GM23338 (cell line): ENCODE measurements around the gene HOXA11. TPM values are rescaled to one million over a fixed set of nuclear protein-coding genes. Genes with fewer than 3 reads are reported as not detected.
A peak's percentile ranks its signal among the peaks of the same experiment; 100 is the strongest.

Experiments
- ATAC-seq: fragments of 200-7000 bp; cut with Tn5 transposase; 3 replicates; pipeline ENCODE4 v1.9.1; 2020
- DNase-seq: peaks from one replicate; pipeline ENCODE4 v3.0.0-alpha.2; 2015; ENCODE audit warnings: low spot score
- H2AFZ ChIP-seq: fragments of 200-600 bp; sonication (generic); 2 replicates; pipeline ENCODE4 v1.8.0; 2016; ENCODE audit warnings: antibody characterized with exemption, mild to moderate bottlenecking, moderate library complexity
- H3F3A ChIP-seq: fragments of 200-600 bp; sonication (generic); replicated peaks from 2 replicates; pipeline ENCODE4 v1.8.0; 2017; ENCODE audit warnings: antibody characterized with exemption, mixed run types, low read depth
- H3K27ac ChIP-seq: fragments of 200-600 bp; sonication (generic); 2 replicates; pipeline ENCODE4 v1.6.1; 2016; ENCODE audit warnings: low read depth
- H3K27me3 ChIP-seq: fragments of 200-600 bp; sonication (generic); 2 replicates; pipeline ENCODE4 v1.8.0; 2016; ENCODE audit warnings: mild to moderate bottlenecking, mixed run types, moderate library complexity; ENCODE audit not compliant: insufficient read depth
- H3K36me3 ChIP-seq: fragments of 200-600 bp; sonication (generic); 2 replicates; pipeline ENCODE4 v1.8.0; 2016; ENCODE audit warnings: mild to moderate bottlenecking; ENCODE audit not compliant: insufficient read depth
- H3K4me1 ChIP-seq: fragments of 200-600 bp; sonication (generic); 2 replicates; pipeline ENCODE4 v1.8.0; 2016; ENCODE audit warnings: mild to moderate bottlenecking, moderate library complexity; ENCODE audit not compliant: insufficient read depth
- H3K4me2 ChIP-seq: fragments of 200-600 bp; sonication (generic); 2 replicates; pipeline ENCODE4 v1.7.1; 2017; ENCODE audit warnings: mixed run types
- H3K4me3 ChIP-seq: fragments of 200-600 bp; sonication (generic); 2 replicates; pipeline ENCODE4 v1.6.1; 2016; ENCODE audit warnings: mixed run types
- H3K79me2 ChIP-seq: fragments of 200-600 bp; sonication (generic); replicated peaks from 2 replicates; pipeline ENCODE4 v1.8.0; 2017; ENCODE audit warnings: mild to moderate bottlenecking; ENCODE audit not compliant: insufficient read depth
- H3K9me2 ChIP-seq: fragments of 200-600 bp; sonication (generic); 2 replicates; pipeline ENCODE4 v1.8.0; 2017; ENCODE audit not compliant: insufficient read depth
- H4K20me1 ChIP-seq: fragments of 200-600 bp; sonication (generic); replicated peaks from 2 replicates; pipeline ENCODE4 v1.8.0; 2017; ENCODE audit warnings: mild to moderate bottlenecking; ENCODE audit not compliant: insufficient read depth
- H3K27ac Mint-ChIP-seq: 2 replicates; pipeline ENCODE4 v1.8.0; 2020; ENCODE audit warnings: inconsistent platforms, mild to moderate bottlenecking, moderate library complexity, mixed read lengths
- H3K27me3 Mint-ChIP-seq: 3 replicates; pipeline ENCODE4 v1.8.0; 2022; ENCODE audit warnings: low read depth, mild to moderate bottlenecking, moderate library complexity, mixed read lengths, inconsistent platforms; ENCODE audit not compliant: insufficient read depth, poor library complexity
- H3K36me3 Mint-ChIP-seq: 3 replicates; pipeline ENCODE4 v1.8.0; 2021; ENCODE audit warnings: low read depth, mild to moderate bottlenecking, inconsistent platforms, moderate library complexity, mixed read lengths
- H3K4me1 Mint-ChIP-seq: 3 replicates; pipeline ENCODE4 v1.8.0; 2020; ENCODE audit warnings: mild to moderate bottlenecking, inconsistent platforms, mixed read lengths
- H3K4me3 Mint-ChIP-seq: 3 replicates; pipeline ENCODE4 v1.8.0; 2021; ENCODE audit warnings: moderate library complexity, mild to moderate bottlenecking, inconsistent platforms, mixed read lengths
- H3K9me3 Mint-ChIP-seq: 3 replicates; pipeline ENCODE4 v1.8.0; 2020; ENCODE audit warnings: moderate library complexity, mild to moderate bottlenecking, inconsistent platforms, mixed read lengths
- ETS1 ChIP-seq: IDR thresholded peaks from 2 replicates; pipeline ENCODE4 v1.6.1; 2016; ENCODE audit warnings: antibody characterized with exemption
- EZH2 ChIP-seq: fragments of 200-600 bp; sonication (generic); IDR thresholded peaks from one replicate; pipeline ENCODE4 v1.8.0; 2017; ENCODE audit warnings: antibody characterized with exemption, mild to moderate bottlenecking, low read depth; ENCODE audit not compliant: unreplicated experiment
- REST ChIP-seq: IDR thresholded peaks from one replicate; pipeline ENCODE4 v1.6.1; 2018; ENCODE audit warnings: antibody characterized with exemption; ENCODE audit not compliant: unreplicated experiment
- STAT1 ChIP-seq: IDR thresholded peaks from one replicate; pipeline ENCODE4 v1.6.1; 2016; ENCODE audit warnings: antibody characterized with exemption; ENCODE audit not compliant: unreplicated experiment
- polyA plus RNA-seq: library from polyadenylated mRNA; unstranded; fragments of >200 nt; fragmentation: Nextera tagmentation; extraction: Ambion mirVana; gene quantifications from 2 replicates; pipeline ENCODE4 v1.2.1, GENCODE V29; 2016
- total RNA-seq: library from RNA; depleted of rRNA; stranded (reverse); fragments of >200 nt; shearing (Covaris generic); gene quantifications from 2 replicates; pipeline ENCODE4 v1.2.3, GENCODE V29; 2014

The HOXA11 gene
- total and polyA plus RNA-seq, 2 experiments from 2014 or later = not detected

- TF ChIP-seq REST (no peak), EZH2 (no peak), ETS1 (no peak)
Measured at GRCh38 chr7:27215356-27215755, 30.3 kb upstream of the HOXA11 start (continued).

GRCh38 chr7:27214239-27214950, 29.4 kb upstream of the HOXA11 start:
- H4K20me1 ChIP-seq = peaks cover 44% of the 10 kb centered on the region
- peaks cover 49% of the 10 kb centered on the region for H3K4me1 ChIP-seq
- no peak for TF ChIP-seq STAT1
- peak; percentile 91 for TF ChIP-seq EZH2
- no peak for TF ChIP-seq ETS1
- H3K27me3 ChIP-seq = peaks cover 100% of the 10 kb centered on the region
- peak overlapping the region; percentile 47 for H3K4me3 Mint-ChIP-seq
- H3K79me2 ChIP-seq = no peaks in the 10 kb centered on the region
- H2AFZ ChIP-seq = no peak overlapping the region
- peak; percentile 54 for DNase-seq
- no peaks in the 10 kb centered on the region for H3K36me3 ChIP-seq
- no peak overlapping the region for H3K27ac ChIP-seq
- H3K4me2 ChIP-seq = peak overlapping the region; percentile 64
- H3K36me3 Mint-ChIP-seq = no peaks in the 10 kb centered on the region
- no peaks in the 10 kb centered on the region for H3K9me2 ChIP-seq
- ATAC-seq = peak; percentile 57
- H3K9me3 Mint-ChIP-seq = no peaks in the 10 kb centered on the region; the same call in 2 of the 3 replicates
- H3K4me1 Mint-ChIP-seq = peaks cover 24% of the 10 kb centered on the region
- H3K27ac Mint-ChIP-seq = no peak overlapping the region
- peaks cover 100% of the 10 kb centered on the region for H3K27me3 Mint-ChIP-seq
- peaks cover 34% of the 10 kb centered on the region for H3F3A ChIP-seq
- peak overlapping the region; percentile 50 for H3K4me3 ChIP-seq
